ENCODE data around the gene TMEM50B. TPM values are rescaled to one million over a fixed set of nuclear protein-coding genes. Genes with fewer than 3 reads are reported as not detected.
"Not testable (repeated sequence)": the region's sequence is repeated elsewhere in the genome, so short reads cannot be mapped to it uniquely, and the experiment has no call there.

The TMEM50B gene
- total RNA-seq, 1 experiment from 2014 or later: 28.4 TPM

GRCh38 chr21:33414068-33414467 lies 65.7 kb downstream of the TMEM50B start:
- Mint-ChIP-seq H3K4me3 (ENCODE audit: low read depth, unreplicated experiment) (no peak overlapping the region), H3K27ac (ENCODE audit: unreplicated experiment) (no peak overlapping the region), H3K36me3 (ENCODE audit: insufficient read depth, unreplicated experiment) (peaks cover 64% of the 10 kb centered on the region), H3K27me3 (ENCODE audit: unreplicated experiment) (no peaks in the 10 kb centered on the region), H3K4me1 (ENCODE audit: low read depth, unreplicated experiment) (peaks cover 51% of the 10 kb centered on the region), H3K9me3 (ENCODE audit: low read depth, unreplicated experiment) (no peaks in the 10 kb centered on the region)
- intact Hi-C loops (cut with micrococcal nuclease; ENCODE audit: unreplicated experiment): no loop called here
- CTCF ChIA-PET: no interaction called here
- no peak for TF ChIP-seq CTCF (IDR thresholded peaks at IDR 0.05; ENCODE audit: unreplicated experiment)
- DNase-seq: no peak
- no TSS peak for BruUV-seq (replicated peaks)

GRCh38 chr21:33412832-33413519 lies 66.8 kb downstream of the TMEM50B start:
- TSS peak; percentile 64 for BruUV-seq (replicated peaks)
- Mint-ChIP-seq H3K4me3 (ENCODE audit: low read depth, unreplicated experiment) (peak overlapping the region; percentile 44), H3K27ac (ENCODE audit: unreplicated experiment) (peak overlapping the region; percentile 81), H3K36me3 (ENCODE audit: insufficient read depth, unreplicated experiment) (peaks cover 58% of the 10 kb centered on the region), H3K9me3 (ENCODE audit: low read depth, unreplicated experiment) (no peaks in the 10 kb centered on the region), H3K27me3 (ENCODE audit: unreplicated experiment) (no peaks in the 10 kb centered on the region), H3K4me1 (ENCODE audit: low read depth, unreplicated experiment) (peaks cover 40% of the 10 kb centered on the region)
- intact Hi-C loops (cut with micrococcal nuclease; ENCODE audit: unreplicated experiment): loop anchor here (2.0 kb wide), 1 partner anchor 52 kb away; no protein-coding TSS in a partner anchor
- peak; percentile 46 for DNase-seq
- TF ChIP-seq CTCF (IDR thresholded peaks at IDR 0.05; ENCODE audit: unreplicated experiment): no peak
- CTCF ChIA-PET: interaction anchor here (0.6 to 1.3 kb wide), 6 partner anchors 9 to 67 kb away, joined by 3 to 7 read pairs (median 4); partner anchors contain the start of gene TMEM50B

GRCh38 chr21:33412439-33412831 lies 67.3 kb downstream of the TMEM50B start:
- CTCF ChIA-PET: interaction anchor here (0.6 to 1.3 kb wide), 5 partner anchors 8 to 68 kb away, joined by 3 to 7 read pairs (median 6); partner anchors contain the start of gene TMEM50B
- H3K4me3 Mint-ChIP-seq (ENCODE audit: low read depth, unreplicated experiment): peak overlapping the region; percentile 44
- not testable (repeated sequence) for BruUV-seq (replicated peaks)

GRCh38 chr21:33411949-33412430 lies 67.8 kb downstream of the TMEM50B start:
- Mint-ChIP-seq H3K27ac (ENCODE audit: unreplicated experiment) (peak overlapping the region; percentile 77), H3K4me1 (ENCODE audit: low read depth, unreplicated experiment) (peaks cover 38% of the 10 kb centered on the region), H3K9me3 (ENCODE audit: low read depth, unreplicated experiment) (no peaks in the 10 kb centered on the region), H3K36me3 (ENCODE audit: insufficient read depth, unreplicated experiment) (peaks cover 51% of the 10 kb centered on the region), H3K27me3 (ENCODE audit: unreplicated experiment) (no peaks in the 10 kb centered on the region), H3K4me3 (ENCODE audit: low read depth, unreplicated experiment) (no peak overlapping the region)
- TF ChIP-seq CTCF (IDR thresholded peaks at IDR 0.05; ENCODE audit: unreplicated experiment): no peak
- no TSS peak for BruUV-seq (replicated peaks)
- intact Hi-C loops (cut with micrococcal nuclease; ENCODE audit: unreplicated experiment): loop anchor here (2.0 kb wide), 1 partner anchor 51 kb away; no protein-coding TSS in a partner anchor
- CTCF ChIA-PET: no interaction called here
- peak; percentile 14 for DNase-seq

More at GRCh38 chr21:33412439-33412831, 67.3 kb downstream of the TMEM50B start:
- intact Hi-C loops (cut with micrococcal nuclease; ENCODE audit: unreplicated experiment): loop anchor here (2.0 kb wide), 1 partner anchor 52 kb away; no protein-coding TSS in a partner anchor
- not testable (repeated sequence) for DNase-seq; H3K27me3 Mint-ChIP-seq (ENCODE audit: unreplicated experiment); H3K9me3 Mint-ChIP-seq (ENCODE audit: low read depth, unreplicated experiment)
- Mint-ChIP-seq H3K4me1 (ENCODE audit: low read depth, unreplicated experiment) (peaks cover 38% of the 10 kb centered on the region), H3K27ac (ENCODE audit: unreplicated experiment) (peak overlapping the region; percentile 81), H3K36me3 (ENCODE audit: insufficient read depth, unreplicated experiment) (peaks cover 55% of the 10 kb centered on the region)

- peaks cover 17% of the 10 kb centered on the region for H3K4me1 Mint-ChIP-seq (ENCODE audit: low read depth, unreplicated experiment)
- CTCF ChIA-PET: no interaction called here
- DNase-seq: no peak
- H3K27ac Mint-ChIP-seq (ENCODE audit: unreplicated experiment): no peak overlapping the region
- intact Hi-C loops (cut with micrococcal nuclease; ENCODE audit: unreplicated experiment): no loop called here
- TF ChIP-seq CTCF (IDR thresholded peaks at IDR 0.05; ENCODE audit: unreplicated experiment): no peak
- no peaks in the 10 kb centered on the region for H3K9me3 Mint-ChIP-seq (ENCODE audit: low read depth, unreplicated experiment)
- BruUV-seq (replicated peaks): no TSS peak
- H3K27me3 Mint-ChIP-seq (ENCODE audit: unreplicated experiment): no peaks in the 10 kb centered on the region
- H3K4me3 Mint-ChIP-seq (ENCODE audit: low read depth, unreplicated experiment): no peak overlapping the region
- peaks cover 46% of the 10 kb centered on the region for H3K36me3 Mint-ChIP-seq (ENCODE audit: insufficient read depth, unreplicated experiment)
Observed at GRCh38 chr21:33406493-33406892, 73.3 kb downstream of the TMEM50B start.

All from Calu3 (cell line).